Stimulated activated CD8-positive, alpha-beta memory T cell treated with anti-CD3 and anti-CD28 coated beads, Interleukin-12 subunit alpha, Interleukin-12 subunit beta, amount 100 ng/mL, for 24 hours (primary cell): Measurements from ENCODE around the gene ERBB4.
"Not testable (repeated sequence)": the region's sequence is repeated elsewhere in the genome, so short reads cannot be mapped to it uniquely, and the experiment has no call there.

Experiments
- DNase-seq: peaks from one replicate; pipeline ENCODE4 v3.0.0-alpha.2; 2020; ENCODE audit errors: extremely low read depth

ERBB4 gene

GRCh38 chr2:212076456-212076855, 462.1 kb downstream of the ERBB4 start:
- DNase-seq, result no peak

- DNase-seq, result no peak
These were observed 465.2 kb downstream of the ERBB4 start for GRCh38 chr2:212073360-212073759.

- no peak for DNase-seq
These were observed 472.1 kb downstream of the ERBB4 start for GRCh38 chr2:212066546-212066945.

GRCh38 chr2:212064318-212064717, 474.3 kb downstream of the ERBB4 start:
- DNase-seq, result no peak

- DNase-seq, result no peak
These were observed 486.0 kb downstream of the ERBB4 start for GRCh38 chr2:212052412-212053159.

- no peak for DNase-seq
These were observed 487.7 kb downstream of the ERBB4 start for GRCh38 chr2:212050871-212051270.

GRCh38 chr2:212042562-212042961, 496.0 kb downstream of the ERBB4 start:
- DNase-seq, result no peak

GRCh38 chr2:212037062-212037461, 501.5 kb downstream of the ERBB4 start:
- DNase-seq, result no peak

GRCh38 chr2:212034841-212035585, 503.6 kb downstream of the ERBB4 start:
- DNase-seq, result no peak

- DNase-seq, result no peak
These were observed 504.7 kb downstream of the ERBB4 start for GRCh38 chr2:212033888-212034287.

GRCh38 chr2:212032536-212033219, 505.9 kb downstream of the ERBB4 start:
- DNase-seq, result no peak

- no peak for DNase-seq
These were observed 506.6 kb downstream of the ERBB4 start for GRCh38 chr2:212032032-212032431.

- DNase-seq, result no peak
These were observed 507.9 kb downstream of the ERBB4 start for GRCh38 chr2:212030709-212031108.

GRCh38 chr2:212028798-212029394, 509.7 kb downstream of the ERBB4 start:
- DNase-seq, result no peak

GRCh38 chr2:212027681-212028628, 510.6 kb downstream of the ERBB4 start:
- DNase-seq, result no peak

GRCh38 chr2:212024040-212024439, 514.6 kb downstream of the ERBB4 start:
- DNase-seq, result no peak

- DNase-seq, result no peak
These were observed 515.6 kb downstream of the ERBB4 start for GRCh38 chr2:212022966-212023365.

- no peak for DNase-seq
These were observed 516.7 kb downstream of the ERBB4 start for GRCh38 chr2:212021947-212022346.

- no peak for DNase-seq
These were observed 523.0 kb downstream of the ERBB4 start for GRCh38 chr2:212015588-212015987.

GRCh38 chr2:212013626-212014025, 525.0 kb downstream of the ERBB4 start:
- DNase-seq, result no peak

- not testable (repeated sequence) for DNase-seq
These were observed 528.3 kb downstream of the ERBB4 start for GRCh38 chr2:212010305-212010704.
